CD4-positive, alpha-beta T cell treated with Interleukin-12 subunit alpha and Interleukin-12 subunit beta, for 1 hour (primary cell): ENCODE measurements around the gene CDCA3.

Source experiments
- DNase-seq: peaks from one replicate; pipeline ENCODE4 v3.0.0-alpha.2; 2020

CDCA3 gene

DNA sequence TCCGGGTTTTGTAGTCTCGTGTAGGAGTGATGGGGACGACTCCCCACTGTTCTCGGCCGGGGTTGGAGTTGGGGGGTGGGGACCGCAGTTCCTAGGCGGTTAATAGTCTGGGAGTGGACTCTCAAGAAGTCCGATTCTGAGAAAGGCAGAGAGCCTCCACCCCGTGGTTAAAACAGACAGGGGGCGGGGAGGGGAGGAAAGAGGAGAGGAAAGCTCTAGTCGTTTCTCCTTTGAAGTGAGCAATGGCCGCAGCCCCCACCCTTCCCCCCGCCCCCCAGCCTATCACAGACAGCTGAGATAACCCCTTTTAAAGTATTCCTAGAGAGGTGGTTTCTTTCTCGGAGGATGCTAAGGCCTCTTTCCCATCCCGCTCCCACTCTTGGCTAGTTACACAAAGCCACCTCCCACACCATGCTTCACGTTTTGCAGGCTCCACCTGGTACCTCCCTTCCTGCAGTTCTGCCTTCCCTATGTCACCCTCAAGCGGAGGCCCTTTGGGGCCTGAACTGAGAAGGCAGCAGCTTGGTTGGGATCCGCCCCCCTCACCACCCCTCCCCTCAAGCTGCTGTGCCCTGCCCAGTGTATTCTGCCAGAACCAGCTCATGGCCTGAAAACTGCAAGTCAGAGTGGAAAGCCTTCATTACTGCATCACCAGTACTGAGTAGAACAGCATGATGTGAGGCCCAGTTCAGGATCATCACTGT is 1.7 kb upstream of the CDCA3 start:
- peak; percentile 67 for DNase-seq

GRCh38 chr12:6851921-6852650 is 1.0 kb upstream of the CDCA3 start, which contains the start of gene USP5:
Gene USP5 (plus strand): TSS chr12:6852150. CDS start chr12:6852180, 30 bp downstream.
- DNase-seq: peak; percentile 99

DNA sequence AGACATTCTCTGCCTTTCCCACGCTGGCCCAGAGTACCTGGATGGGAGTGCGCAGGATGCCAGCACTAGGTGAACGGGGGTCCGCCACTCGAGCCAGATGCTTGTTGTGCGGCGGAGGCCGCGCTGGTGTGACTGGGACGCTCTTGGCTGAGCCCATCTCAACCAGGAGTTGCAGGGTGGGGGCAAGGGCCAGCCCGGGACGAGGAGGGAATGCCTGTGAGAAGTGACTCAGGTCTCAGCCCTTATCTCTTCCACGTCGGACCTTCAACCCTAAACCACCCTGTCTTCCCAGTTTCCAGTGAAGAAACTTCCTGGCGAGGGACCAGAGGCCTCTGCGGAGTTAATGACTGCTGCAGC is 312 bp downstream of the CDCA3 start:
- no peak for DNase-seq

GRCh38 chr12:6849976-6850560 is 1.0 kb downstream of the CDCA3 start:
- no peak for DNase-seq

- no peak for DNase-seq
Measured at GRCh38 chr12:6849427-6849826, 1.7 kb downstream of the CDCA3 start.

DNA sequence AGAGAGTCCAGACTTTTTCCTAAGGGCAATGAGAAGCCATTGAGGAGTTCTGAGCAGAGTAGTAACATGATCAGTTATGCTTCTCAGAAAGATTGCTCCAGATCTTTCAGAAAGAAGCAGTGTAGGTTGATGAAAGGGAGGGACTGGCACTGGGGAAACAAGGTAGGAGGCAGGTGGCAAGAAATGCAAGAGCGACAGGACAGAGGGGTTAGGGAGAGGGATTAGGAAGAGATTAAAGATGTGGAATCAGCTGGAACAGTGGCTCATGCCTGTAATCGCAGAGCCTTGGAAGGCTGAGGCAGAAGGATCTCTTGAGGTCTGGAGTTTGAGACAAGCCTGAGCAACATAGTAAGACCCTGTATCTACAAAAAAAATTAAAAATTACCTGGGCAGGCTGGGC is 3.4 kb downstream of the CDCA3 start:
- no peak for DNase-seq

DNA sequence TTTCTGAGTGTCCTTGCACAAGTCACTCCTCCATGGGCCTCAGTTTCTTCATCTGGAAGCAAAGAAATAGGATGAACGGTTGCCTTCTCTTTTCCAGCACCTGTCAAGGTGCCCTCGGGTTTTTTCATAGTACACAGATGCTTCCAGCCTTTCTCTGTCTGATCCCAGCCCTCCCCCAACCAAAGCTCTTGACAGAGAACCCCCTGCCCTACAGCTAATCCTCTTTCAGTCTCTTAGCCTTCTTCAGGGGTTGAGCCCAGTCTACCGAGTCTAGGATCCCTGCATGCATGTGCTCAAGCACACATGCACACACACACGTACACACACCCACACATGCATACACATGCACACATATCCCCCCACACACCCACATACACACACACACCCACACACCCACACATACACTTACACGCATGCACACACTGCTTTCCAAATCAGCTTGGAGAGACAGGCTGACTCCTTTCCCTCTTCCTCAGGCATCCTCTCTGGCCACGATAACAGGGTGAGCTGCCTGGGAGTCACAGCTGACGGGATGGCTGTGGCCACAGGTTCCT is 4.7 kb downstream of the CDCA3 start:
- no peak for DNase-seq

DNA sequence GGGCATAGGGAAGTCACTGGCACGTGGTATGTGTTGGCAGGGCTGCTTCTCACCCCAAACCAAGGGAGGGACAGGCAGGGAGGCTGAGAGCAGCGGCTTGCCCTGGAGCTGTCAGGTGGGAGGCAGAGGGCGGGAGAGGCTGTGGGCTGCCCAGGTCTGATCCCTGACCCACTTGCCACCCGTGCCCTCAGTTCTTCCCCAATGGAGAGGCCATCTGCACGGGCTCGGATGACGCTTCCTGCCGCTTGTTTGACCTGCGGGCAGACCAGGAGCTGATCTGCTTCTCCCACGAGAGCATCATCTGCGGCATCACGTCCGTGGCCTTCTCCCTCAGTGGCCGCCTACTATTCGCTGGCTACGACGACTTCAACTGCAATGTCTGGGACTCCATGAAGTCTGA is 5.7 kb downstream of the CDCA3 start:
- DNase-seq: no peak

DNA sequence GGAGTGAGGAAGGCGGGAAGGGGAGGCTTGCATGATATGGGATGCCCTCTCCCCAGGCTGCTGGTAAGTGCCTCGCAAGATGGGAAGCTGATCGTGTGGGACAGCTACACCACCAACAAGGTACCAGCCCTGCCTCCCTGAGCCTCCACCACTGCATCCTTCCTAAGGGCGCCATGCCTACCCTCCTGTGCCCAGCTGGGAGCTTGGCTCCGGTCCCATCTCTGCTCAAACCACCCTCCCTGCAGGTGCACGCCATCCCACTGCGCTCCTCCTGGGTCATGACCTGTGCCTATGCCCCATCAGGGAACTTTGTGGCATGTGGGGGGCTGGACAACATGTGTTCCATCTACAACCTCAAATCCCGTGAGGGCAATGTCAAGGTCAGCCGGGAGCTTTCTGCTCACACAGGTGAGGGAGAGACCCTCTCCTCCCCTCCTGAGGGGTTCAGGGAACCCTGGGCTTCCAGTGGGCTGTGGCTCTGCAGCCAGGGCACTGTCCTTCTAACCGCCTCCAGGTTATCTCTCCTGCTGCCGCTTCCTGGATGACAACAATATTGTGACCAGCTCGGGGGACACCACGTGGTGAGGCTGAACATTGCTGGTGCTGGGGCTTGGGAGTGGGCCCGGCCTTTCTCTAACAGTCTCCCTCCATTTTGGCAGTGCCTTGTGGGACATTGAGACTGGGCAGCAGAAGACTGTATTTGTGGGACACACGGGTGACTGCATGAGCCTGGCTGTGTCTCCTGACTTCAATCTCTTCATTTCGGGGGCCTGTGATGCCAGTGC is 7.8 kb downstream of the CDCA3 start:
- no peak for DNase-seq

DNA sequence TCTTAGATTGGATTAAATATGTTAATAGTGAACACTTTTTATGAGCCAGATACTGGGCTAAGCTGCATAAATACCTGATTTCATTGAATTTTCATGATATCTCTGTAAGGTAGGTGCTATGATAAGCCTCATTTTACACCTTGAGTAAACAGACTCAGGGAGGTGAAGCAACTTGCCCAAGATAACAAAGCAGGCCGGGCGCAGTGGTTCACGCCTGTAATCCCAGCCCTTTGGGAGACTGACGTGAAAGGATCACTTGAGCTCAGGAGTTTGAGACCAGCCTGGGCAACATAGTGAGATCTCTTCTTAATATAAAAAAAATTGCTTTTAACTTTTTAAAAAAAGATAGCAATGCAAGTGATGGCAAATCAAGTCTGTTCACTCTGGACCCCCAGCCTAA is 9.0 kb downstream of the CDCA3 start:
- no peak for DNase-seq

GRCh38 chr12:6840761-6841515 is 10.1 kb downstream of the CDCA3 start, which contains the start of gene GNB3:
Gene GNB3 (plus strand): TSS chr12:6840925. CDS start chr12:6841288, 363 bp downstream.
- no peak for DNase-seq

DNA sequence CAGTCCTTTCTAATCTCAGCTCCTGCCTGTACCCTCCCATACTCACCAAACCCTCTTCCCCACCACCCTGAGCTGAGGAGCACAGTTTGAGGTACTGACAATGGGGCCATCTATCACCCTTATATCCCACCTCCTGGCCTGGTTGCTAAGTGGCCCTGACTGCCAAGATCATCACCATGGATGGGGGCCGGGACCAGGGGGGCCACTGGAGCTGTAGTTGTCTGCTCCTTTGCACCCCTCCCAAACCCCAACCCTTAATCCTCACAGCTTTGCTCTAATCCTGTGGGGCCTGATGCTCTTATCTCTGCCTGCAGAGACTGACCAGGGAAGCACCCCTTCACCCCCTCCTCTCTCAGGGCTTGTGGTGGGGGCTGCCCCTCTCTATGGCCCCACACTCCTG is 10.8 kb downstream of the CDCA3 start:
- DNase-seq: no peak

GRCh38 chr12:6839482-6840201 is 11.4 kb downstream of the CDCA3 start:
- no peak for DNase-seq

- no peak for DNase-seq
Measured at GRCh38 chr12:6838854-6839253, 12.2 kb downstream of the CDCA3 start.

GRCh38 chr12:6837370-6838060 is 13.6 kb downstream of the CDCA3 start:
- DNase-seq: no peak

DNA sequence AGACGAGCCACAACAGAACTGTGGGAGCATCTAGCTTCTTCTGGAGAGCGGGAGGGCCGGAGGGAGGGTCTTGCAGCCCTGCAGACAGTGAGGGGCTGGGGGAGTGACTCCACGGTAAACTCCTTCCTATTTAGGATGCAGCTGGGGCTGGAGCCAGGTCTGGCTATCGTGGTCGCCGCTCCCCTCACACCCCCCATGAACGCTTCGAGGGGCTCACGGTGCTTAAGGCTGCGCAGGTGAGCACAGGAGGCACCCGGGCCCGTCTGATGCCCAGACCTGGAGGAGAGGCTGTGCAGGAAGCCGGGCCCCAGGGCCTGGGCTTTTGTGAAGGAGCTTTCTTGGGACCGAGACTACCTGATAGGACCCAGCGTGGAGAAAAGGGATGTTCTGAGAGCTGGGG is 14.2 kb downstream of the CDCA3 start:
- no peak for DNase-seq

- DNase-seq: no peak
Measured at GRCh38 chr12:6834873-6835272, 16.2 kb downstream of the CDCA3 start.

- DNase-seq: no peak
Measured at GRCh38 chr12:6834254-6834653, 16.8 kb downstream of the CDCA3 start.

DNA sequence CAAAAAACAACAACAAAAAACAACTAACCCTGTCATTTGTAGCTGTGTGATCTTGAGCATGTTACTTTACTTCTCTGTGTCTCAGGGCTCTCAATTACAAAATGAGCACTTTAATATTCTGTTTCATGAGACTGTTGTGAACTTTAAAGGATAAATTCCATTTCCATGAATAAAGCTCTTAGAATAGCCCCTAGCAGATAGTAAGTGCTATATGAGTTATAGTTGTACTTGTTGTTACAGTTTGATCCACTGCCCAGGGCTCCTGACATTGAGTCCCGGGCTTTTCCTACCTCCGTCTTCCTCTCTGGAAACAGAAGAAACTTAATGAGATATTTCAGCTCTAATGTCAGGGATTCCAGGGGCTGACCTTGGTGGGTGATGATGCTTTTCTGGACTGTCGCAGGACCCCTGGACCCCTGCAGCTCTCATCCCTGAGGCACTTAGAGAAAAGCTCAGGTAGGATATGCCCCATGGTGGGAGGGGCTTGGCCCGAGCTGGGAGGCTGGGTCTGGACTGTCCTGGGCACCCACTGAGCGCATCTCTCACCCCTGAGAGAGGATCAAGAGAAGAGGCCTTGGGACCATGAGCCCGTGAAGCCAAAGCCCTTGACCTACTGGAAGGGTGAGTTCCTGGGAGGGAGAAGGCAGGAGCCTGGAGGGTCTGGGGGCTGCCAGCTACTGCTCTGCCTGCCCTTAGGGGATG is 17.7 kb downstream of the CDCA3 start:
- DNase-seq: no peak

DNA sequence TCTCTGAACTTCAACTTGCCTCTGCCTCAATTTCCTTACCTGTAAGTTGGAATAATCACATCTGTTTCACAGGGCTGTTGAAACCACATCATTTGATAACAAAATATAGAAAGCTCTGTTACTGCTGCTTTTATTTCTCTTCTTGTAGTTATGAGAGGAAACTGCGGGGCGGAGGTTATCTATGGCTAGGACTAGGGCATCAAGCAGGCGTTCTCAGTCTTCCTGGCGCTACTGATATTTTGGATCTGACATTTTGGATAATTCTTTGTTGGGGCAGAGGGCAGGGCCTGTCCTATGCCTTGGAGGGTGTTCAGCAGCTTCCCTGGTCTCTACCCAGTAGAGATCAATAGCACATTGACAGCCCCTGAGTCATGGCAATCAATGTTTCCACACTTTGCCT is 19.0 kb downstream of the CDCA3 start:
- DNase-seq: no peak
